ENCODE data around the gene ACO2.

Gene ACO2

GRCh38 chr22:41511521-41511968 is 42.6 kb downstream of the ACO2 start (continued):
- TF ChIP-seq TCF7L2 (IDR thresholded peaks at IDR 0.05; ENCODE audit: borderline replicate concordance, low read depth, low read length): no peak
- no peak for TF ChIP-seq ZNF585B (tag by site-specific recombination; IDR thresholded peaks at IDR 0.05)

DNA sequence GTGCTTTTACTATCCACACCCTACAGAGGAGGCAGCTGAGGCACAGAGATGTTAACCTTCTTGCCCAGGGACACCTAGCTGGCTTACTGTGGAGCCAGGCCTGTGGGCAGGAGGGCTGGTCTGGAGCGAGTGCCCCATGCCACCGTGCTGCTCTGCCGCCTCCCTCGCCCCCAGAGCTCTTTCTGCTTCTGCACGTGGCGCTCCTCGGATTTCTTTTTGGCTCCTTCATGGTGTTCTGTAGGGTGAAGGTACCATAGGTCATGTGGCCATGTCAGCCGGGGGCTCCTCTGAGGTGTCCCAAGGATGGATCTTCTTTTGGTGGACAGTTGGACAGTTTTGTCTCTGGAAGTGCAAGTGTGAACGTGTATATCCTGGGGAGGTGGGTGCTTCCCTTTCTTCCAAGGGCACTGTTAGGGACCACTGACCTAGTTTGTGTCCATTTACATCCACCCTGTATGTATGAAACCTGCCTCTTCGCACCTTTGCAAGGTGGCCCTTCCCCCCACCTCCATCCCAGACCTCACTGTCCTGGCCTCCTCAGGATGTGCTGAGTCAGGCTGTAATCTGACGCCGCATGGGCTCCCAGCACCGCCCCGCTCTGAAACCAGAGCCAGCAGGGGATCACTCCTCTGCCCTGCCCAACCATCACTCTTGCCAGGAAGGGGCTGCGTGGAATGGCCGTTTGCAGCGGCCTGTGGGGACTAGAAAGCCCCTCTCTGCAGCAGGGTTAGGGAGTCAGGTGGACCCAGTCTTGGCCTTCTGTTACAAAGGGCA is 43.7 kb downstream of the ACO2 start:
- ChIA-PET POLR2A (interaction anchor here (1.4 to 4.0 kb wide), 3 partner anchors 44 to 67 kb away, joined by 7 to 13 read pairs (median 12); partner anchors contain the start of genes ACO2, PHF5A and TOB2), CTCF (interaction anchor here (0.6 to 9.5 kb wide), 5 partner anchors 14 to 752 kb away, joined by 4 to 301 read pairs (median 5); no protein-coding TSS in a partner anchor)
- Histone ChIP-seq H3K4me3 (ENCODE audit: low read depth, low read length) (no peak overlapping the region), H3K9me3 (ENCODE audit: control insufficient read depth, insufficient read depth, low read depth, low read length) (no peaks in the 10 kb centered on the region), H3K36me3 (ENCODE audit: control insufficient read depth in 2 of 2, insufficient read depth in 1 of 2, low read length in 2 of 2) (peaks cover 0 to 78% of the 10 kb centered on the region in 2 experiments; a peak in 2 of 3 replicates), H3K27ac (ENCODE audit: extremely low read depth, low read depth, low read length) (peak overlapping the region; percentile 18; the same call in 1 of the 2 replicates), H3K4me1 (ENCODE audit: control insufficient read depth, insufficient read depth, low read length) (peaks cover 12% of the 10 kb centered on the region)
- TF ChIP-seq GLI2 (tag by site-specific recombination; IDR thresholded peaks at IDR 0.05; ENCODE audit: borderline replicate concordance, low read depth): no peak
- TF ChIP-seq ZNF138 (tag by site-specific recombination; IDR thresholded peaks at IDR 0.05; ENCODE audit: borderline replicate concordance): no peak
- TF ChIP-seq SCRT1 (tag by site-specific recombination; IDR thresholded peaks at IDR 0.05; ENCODE audit: borderline replicate concordance): no peak
- TF ChIP-seq ZNF169 (tag by site-specific recombination; IDR thresholded peaks at IDR 0.05): no peak
- TF ChIP-seq ZNF510 (tag by site-specific recombination; IDR thresholded peaks at IDR 0.05; ENCODE audit: insufficient replicate concordance): no peak
- TF ChIP-seq ZNF473 (tag by site-specific recombination; IDR thresholded peaks at IDR 0.05): no peak
- TF ChIP-seq ZNF155 (tag by site-specific recombination; IDR thresholded peaks at IDR 0.05): no peak
- TF ChIP-seq ZNF692 (tag by site-specific recombination; IDR thresholded peaks at IDR 0.05): peak; percentile 47; the same call in 1 of the 2 replicates
- TF ChIP-seq HOXC10 (CRISPR knock-in tag; IDR thresholded peaks at IDR 0.05): no peak
- no peak for TF ChIP-seq ZNF701 (tag by site-specific recombination; IDR thresholded peaks at IDR 0.05)
- TF ChIP-seq ZNF629 (tag by site-specific recombination; IDR thresholded peaks at IDR 0.05): peak; percentile 76
- no peak for TF ChIP-seq ZNF645 (tag by site-specific recombination; IDR thresholded peaks at IDR 0.05)
- TF ChIP-seq ZNF488 (tag by site-specific recombination; IDR thresholded peaks at IDR 0.05): no peak
- TF ChIP-seq MEIS1 (CRISPR knock-in tag; IDR thresholded peaks at IDR 0.05; ENCODE audit: borderline replicate concordance): no peak
- TF ChIP-seq PRDM1 (tag by site-specific recombination; IDR thresholded peaks at IDR 0.05): no peak
- TF ChIP-seq ZNF10 (tag by site-specific recombination; IDR thresholded peaks at IDR 0.05): no peak
- no peak for TF ChIP-seq MZF1 (tag by site-specific recombination; IDR thresholded peaks at IDR 0.05; ENCODE audit: borderline replicate concordance)
- no peak for TF ChIP-seq ZNF837 (tag by site-specific recombination; IDR thresholded peaks at IDR 0.05)
- TF ChIP-seq ZNF768 (tag by site-specific recombination; IDR thresholded peaks at IDR 0.05): no peak
- TF ChIP-seq, protein P1, sequence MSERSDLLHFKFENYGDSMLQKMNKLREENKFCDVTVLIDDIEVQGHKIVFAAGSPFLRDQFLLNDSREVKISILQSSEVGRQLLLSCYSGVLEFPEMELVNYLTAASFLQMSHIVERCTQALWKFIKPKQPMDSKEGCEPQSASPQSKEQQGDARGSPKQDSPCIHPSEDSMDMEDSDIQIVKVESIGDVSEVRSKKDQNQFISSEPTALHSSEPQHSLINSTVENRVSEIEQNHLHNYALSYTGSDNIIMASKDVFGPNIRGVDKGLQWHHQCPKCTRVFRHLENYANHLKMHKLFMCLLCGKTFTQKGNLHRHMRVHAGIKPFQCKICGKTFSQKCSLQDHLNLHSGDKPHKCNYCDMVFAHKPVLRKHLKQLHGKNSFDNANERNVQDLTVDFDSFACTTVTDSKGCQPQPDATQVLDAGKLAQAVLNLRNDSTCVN (tag by site-specific recombination; optimal IDR thresholded peaks at IDR 0.05): no peak
- TF ChIP-seq, protein P2, sequence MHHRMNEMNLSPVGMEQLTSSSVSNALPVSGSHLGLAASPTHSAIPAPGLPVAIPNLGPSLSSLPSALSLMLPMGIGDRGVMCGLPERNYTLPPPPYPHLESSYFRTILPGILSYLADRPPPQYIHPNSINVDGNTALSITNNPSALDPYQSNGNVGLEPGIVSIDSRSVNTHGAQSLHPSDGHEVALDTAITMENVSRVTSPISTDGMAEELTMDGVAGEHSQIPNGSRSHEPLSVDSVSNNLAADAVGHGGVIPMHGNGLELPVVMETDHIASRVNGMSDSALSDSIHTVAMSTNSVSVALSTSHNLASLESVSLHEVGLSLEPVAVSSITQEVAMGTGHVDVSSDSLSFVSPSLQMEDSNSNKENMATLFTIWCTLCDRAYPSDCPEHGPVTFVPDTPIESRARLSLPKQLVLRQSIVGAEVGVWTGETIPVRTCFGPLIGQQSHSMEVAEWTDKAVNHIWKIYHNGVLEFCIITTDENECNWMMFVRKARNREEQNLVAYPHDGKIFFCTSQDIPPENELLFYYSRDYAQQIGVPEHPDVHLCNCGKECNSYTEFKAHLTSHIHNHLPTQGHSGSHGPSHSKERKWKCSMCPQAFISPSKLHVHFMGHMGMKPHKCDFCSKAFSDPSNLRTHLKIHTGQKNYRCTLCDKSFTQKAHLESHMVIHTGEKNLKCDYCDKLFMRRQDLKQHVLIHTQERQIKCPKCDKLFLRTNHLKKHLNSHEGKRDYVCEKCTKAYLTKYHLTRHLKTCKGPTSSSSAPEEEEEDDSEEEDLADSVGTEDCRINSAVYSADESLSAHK (tag by site-specific recombination; IDR thresholded peaks at IDR 0.05): no peak
- no peak for TF ChIP-seq ZNF777 (tag by site-specific recombination; IDR thresholded peaks at IDR 0.05; ENCODE audit: borderline replicate concordance)
- TF ChIP-seq, protein P3, sequence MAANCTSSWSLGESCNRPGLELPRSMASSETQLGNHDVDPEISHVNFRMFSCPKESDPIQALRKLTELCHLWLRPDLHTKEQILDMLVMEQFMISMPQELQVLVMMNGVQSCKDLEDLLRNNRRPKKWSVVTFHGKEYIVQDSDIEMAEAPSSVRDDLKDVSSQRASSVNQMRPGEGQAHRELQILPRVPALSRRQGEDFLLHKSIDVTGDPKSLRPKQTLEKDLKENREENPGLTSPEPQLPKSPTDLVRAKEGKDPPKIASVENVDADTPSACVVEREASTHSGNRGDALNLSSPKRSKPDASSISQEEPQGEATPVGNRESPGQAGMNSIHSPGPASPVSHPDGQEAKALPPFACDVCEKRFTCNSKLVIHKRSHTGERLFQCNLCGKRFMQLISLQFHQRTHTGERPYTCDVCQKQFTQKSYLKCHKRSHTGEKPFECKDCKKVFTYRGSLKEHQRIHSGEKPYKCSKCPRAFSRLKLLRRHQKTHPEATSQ (tag by site-specific recombination; IDR thresholded peaks at IDR 0.05): no peak
